HEK293 (cell line): ENCODE data around the gene DSCAML1.
A peak's percentile ranks its signal among the peaks of the same experiment; 100 is the strongest.

Experiments
- CTCF ChIA-PET: fragments of 350-600 bp; formaldehyde crosslinking; extraction: SDS; loops from one replicate; lab custom pipeline; 2021; ENCODE audit warnings: antibody characterized with exemption; lab: Yijun Ruan, JAX
- POLR2A ChIA-PET: fragments of 300-600 bp; formaldehyde crosslinking; extraction: SDS; loops from one replicate; lab custom pipeline; 2020; ENCODE audit warnings: antibody characterized with exemption, inconsistent platforms; lab: Yijun Ruan, JAX
- H3K27ac ChIP-seq: fragments of 200-500 bp; sonication (Bioruptor generic); 2 replicates; pipeline ENCODE4 v1.5.1; 2014; ENCODE audit warnings: low read depth, low read length, control low read depth, inconsistent platforms; ENCODE audit errors: extremely low read depth
- H3K36me3 ChIP-seq, 2 experiments: fragments of 200-500 bp in 1 of 2; sonication (Bioruptor generic) in 1 of 2; 1 replicate in 1 of 2; 2 replicates in 1 of 2; pipeline ENCODE4 v1.5.1; 2014 to 2017; ENCODE audit warnings: inconsistent platforms in 2 of 2, low read length in 2 of 2; ENCODE audit not compliant: control insufficient read depth in 2 of 2, insufficient read depth in 1 of 2
- H3K4me1 ChIP-seq: fragments of 200-500 bp; sonication (Bioruptor generic); 2 replicates; pipeline ENCODE4 v1.5.1; 2014; ENCODE audit warnings: mild to moderate bottlenecking, low read length, inconsistent platforms; ENCODE audit not compliant: control insufficient read depth, insufficient read depth
- H3K4me3 ChIP-seq: 2 replicates; pipeline ENCODE4 v1.5.1; 2011; ENCODE audit warnings: low read depth, mild to moderate bottlenecking, control low read depth, low read length, moderate library complexity
- H3K9me3 ChIP-seq: fragments of 200-500 bp; sonication (Bioruptor generic); 2 replicates; pipeline ENCODE4 v1.5.1; 2014; ENCODE audit warnings: low read depth, low read length, inconsistent platforms; ENCODE audit not compliant: control insufficient read depth, insufficient read depth
- BCL11A ChIP-seq: fragments of 450-650 bp; formaldehyde crosslinking; IDR thresholded peaks from 2 replicates; pipeline ENCODE4 v1.5.1; 2016; ENCODE audit warnings: low read depth, missing biosample characterization, missing genetic modification characterization
- FEZF1 ChIP-seq: fragments of 450-650 bp; formaldehyde crosslinking; IDR thresholded peaks from 2 replicates; pipeline ENCODE4 v1.5.1; 2016; ENCODE audit warnings: missing biosample characterization, missing genetic modification characterization
- GLIS1 ChIP-seq: fragments of 450-650 bp; formaldehyde crosslinking; IDR thresholded peaks from 2 replicates; pipeline ENCODE4 v1.5.1; 2016; ENCODE audit warnings: missing biosample characterization, missing genetic modification characterization
- KLF10 ChIP-seq: fragments of 450-650 bp; IDR thresholded peaks from 2 replicates; pipeline ENCODE4 v1.5.1; 2018; ENCODE audit warnings: missing biosample characterization, mild to moderate bottlenecking, missing genetic modification characterization
- SP7 ChIP-seq: fragments of 450-650 bp; formaldehyde crosslinking; IDR thresholded peaks from 2 replicates; pipeline ENCODE4 v1.5.1; 2016; ENCODE audit warnings: missing biosample characterization, missing genetic modification characterization
- WT1 ChIP-seq: fragments of 450-650 bp; formaldehyde crosslinking; IDR thresholded peaks from 2 replicates; pipeline ENCODE4 v1.5.1; 2016; ENCODE audit warnings: missing biosample characterization, missing genetic modification characterization
- ZBTB20 ChIP-seq: fragments of 450-650 bp; formaldehyde crosslinking; IDR thresholded peaks from 2 replicates; pipeline ENCODE4 v1.5.1; 2016; ENCODE audit warnings: missing biosample characterization, missing genetic modification characterization
- ZBTB8A ChIP-seq: fragments of 450-650 bp; formaldehyde crosslinking; IDR thresholded peaks from 2 replicates; pipeline ENCODE4 v1.5.1; 2016; ENCODE audit warnings: missing biosample characterization, missing genetic modification characterization
- ZFP69B ChIP-seq: fragments of 450-650 bp; formaldehyde crosslinking; IDR thresholded peaks from 2 replicates; pipeline ENCODE4 v1.5.1; 2016; ENCODE audit warnings: missing biosample characterization, missing genetic modification characterization
- ZIC2 ChIP-seq: fragments of 450-650 bp; formaldehyde crosslinking; IDR thresholded peaks from 2 replicates; pipeline ENCODE4 v1.5.1; 2016; ENCODE audit warnings: missing biosample characterization, missing genetic modification characterization
- ZNF114 ChIP-seq: fragments of 450-650 bp; formaldehyde crosslinking; IDR thresholded peaks from 2 replicates; pipeline ENCODE4 v1.5.0; 2017; ENCODE audit warnings: missing biosample characterization, missing genetic modification characterization
- ZNF132 ChIP-seq: fragments of 450-650 bp; formaldehyde crosslinking; IDR thresholded peaks from 2 replicates; pipeline ENCODE4 v1.5.1; 2017; ENCODE audit warnings: missing biosample characterization, missing genetic modification characterization, borderline replicate concordance
- ZNF2 ChIP-seq: fragments of 450-650 bp; formaldehyde crosslinking; IDR thresholded peaks from 2 replicates; pipeline ENCODE4 v1.5.1; 2016; ENCODE audit warnings: missing biosample characterization, missing genetic modification characterization
- ZNF335 ChIP-seq: fragments of 450-650 bp; formaldehyde crosslinking; conservative IDR thresholded peaks from 2 replicates; pipeline ENCODE4 v1.5.1; 2016; ENCODE audit warnings: missing biosample characterization, missing genetic modification characterization
- ZNF398 ChIP-seq: fragments of 450-650 bp; formaldehyde crosslinking; IDR thresholded peaks from 2 replicates; pipeline ENCODE4 v1.5.1; 2017; ENCODE audit warnings: missing biosample characterization, missing genetic modification characterization
- ZNF423 ChIP-seq: fragments of 450-650 bp; formaldehyde crosslinking; IDR thresholded peaks from 2 replicates; pipeline ENCODE4 v1.5.1; 2016; ENCODE audit warnings: missing biosample characterization, missing genetic modification characterization
- ZNF600 ChIP-seq: fragments of 450-650 bp; formaldehyde crosslinking; IDR thresholded peaks from 2 replicates; pipeline ENCODE4 v1.5.1; 2016; ENCODE audit warnings: missing biosample characterization, missing genetic modification characterization
- ZNF626 ChIP-seq: fragments of 450-650 bp; sonication (Bioruptor Pico); formaldehyde crosslinking; IDR thresholded peaks from 2 replicates; pipeline ENCODE4 v1.5.1; 2018; ENCODE audit warnings: missing biosample characterization, missing genetic modification characterization, inconsistent platforms
- ZNF654 ChIP-seq: fragments of 450-650 bp; formaldehyde crosslinking; IDR thresholded peaks from 2 replicates; pipeline ENCODE4 v1.5.1; 2016; ENCODE audit warnings: low read depth, missing biosample characterization, missing genetic modification characterization
- ZNF658 ChIP-seq: fragments of 450-650 bp; formaldehyde crosslinking; IDR thresholded peaks from 2 replicates; pipeline ENCODE4; 2016; ENCODE audit warnings: missing biosample characterization, missing genetic modification characterization
- ZNF830 ChIP-seq: fragments of 450-650 bp; IDR thresholded peaks from 2 replicates; pipeline ENCODE4 v1.5.0; 2018; ENCODE audit warnings: missing biosample characterization, missing genetic modification characterization, low read depth, mild to moderate bottlenecking, moderate library complexity
- ZXDB ChIP-seq: fragments of 450-650 bp; formaldehyde crosslinking; IDR thresholded peaks from 2 replicates; pipeline ENCODE4 v1.5.1; 2016; ENCODE audit warnings: missing biosample characterization, missing genetic modification characterization
- TF ChIP-seq, protein P1 (sequence below): fragments of 450-650 bp; formaldehyde crosslinking; conservative IDR thresholded peaks from 2 replicates; pipeline ENCODE4 v1.5.1; 2016; ENCODE audit warnings: low read depth, missing biosample characterization, missing genetic modification characterization
- TF ChIP-seq, protein P2 (sequence below): fragments of 450-650 bp; formaldehyde crosslinking; IDR thresholded peaks from 2 replicates; pipeline ENCODE4 v1.5.1; 2016; ENCODE audit warnings: missing biosample characterization, missing genetic modification characterization
- TF ChIP-seq, protein P3 (sequence below): fragments of 450-650 bp; formaldehyde crosslinking; IDR thresholded peaks from 2 replicates; pipeline ENCODE4 v1.5.1; 2016; ENCODE audit warnings: missing biosample characterization, missing genetic modification characterization

DSCAML1 gene

DNA sequence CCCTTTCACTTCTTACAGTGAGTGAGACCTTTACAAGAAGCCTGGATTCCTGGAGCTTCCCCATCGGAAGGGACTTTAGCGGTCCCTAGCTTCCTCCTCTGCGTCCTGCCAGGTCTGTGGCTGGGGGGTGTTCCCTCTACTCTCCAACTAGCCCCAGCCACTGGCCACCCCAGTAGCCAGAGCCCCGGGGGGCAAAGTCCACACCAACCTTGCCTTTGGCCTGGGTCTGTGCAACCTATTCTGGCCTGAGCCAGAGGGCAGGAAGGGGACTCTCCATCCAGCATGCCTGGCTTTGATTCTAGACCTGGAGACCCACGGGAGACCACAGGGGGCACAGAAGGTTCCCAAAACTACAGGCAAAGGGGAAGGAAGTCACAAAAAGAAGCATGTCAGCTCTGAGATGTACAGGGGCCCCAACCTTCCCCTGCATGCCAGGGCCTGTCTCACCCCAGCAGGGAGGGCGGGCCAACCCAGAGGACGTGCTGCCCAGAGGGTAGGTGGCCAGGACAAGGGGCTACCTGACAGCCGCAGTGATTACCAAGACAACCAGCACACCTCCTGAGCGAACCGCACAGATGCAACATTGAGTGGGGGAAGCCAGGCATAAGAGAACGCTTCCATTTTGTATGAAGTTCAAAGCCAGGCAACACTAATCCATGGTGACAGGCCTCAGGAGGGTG lies 52.4 kb downstream of the DSCAML1 start:
- CTCF ChIA-PET: no interaction called here
- H3K4me1 ChIP-seq: no peaks in the 10 kb centered on the region
- H3K27ac ChIP-seq: no peak overlapping the region
- TF ChIP-seq ZFP69B (no peak), ZNF335 (tag by site-specific recombination) (no peak), ZNF114 (no peak), BCL11A (tag by site-specific recombination) (no peak), ZNF132 (no peak), ZNF658 (tag by site-specific recombination) (no peak), ZNF654 (tag by site-specific recombination) (no peak), FEZF1 (tag by site-specific recombination) (no peak), KLF10 (tag by site-specific recombination) (no peak)
- TF ChIP-seq, protein P1, sequence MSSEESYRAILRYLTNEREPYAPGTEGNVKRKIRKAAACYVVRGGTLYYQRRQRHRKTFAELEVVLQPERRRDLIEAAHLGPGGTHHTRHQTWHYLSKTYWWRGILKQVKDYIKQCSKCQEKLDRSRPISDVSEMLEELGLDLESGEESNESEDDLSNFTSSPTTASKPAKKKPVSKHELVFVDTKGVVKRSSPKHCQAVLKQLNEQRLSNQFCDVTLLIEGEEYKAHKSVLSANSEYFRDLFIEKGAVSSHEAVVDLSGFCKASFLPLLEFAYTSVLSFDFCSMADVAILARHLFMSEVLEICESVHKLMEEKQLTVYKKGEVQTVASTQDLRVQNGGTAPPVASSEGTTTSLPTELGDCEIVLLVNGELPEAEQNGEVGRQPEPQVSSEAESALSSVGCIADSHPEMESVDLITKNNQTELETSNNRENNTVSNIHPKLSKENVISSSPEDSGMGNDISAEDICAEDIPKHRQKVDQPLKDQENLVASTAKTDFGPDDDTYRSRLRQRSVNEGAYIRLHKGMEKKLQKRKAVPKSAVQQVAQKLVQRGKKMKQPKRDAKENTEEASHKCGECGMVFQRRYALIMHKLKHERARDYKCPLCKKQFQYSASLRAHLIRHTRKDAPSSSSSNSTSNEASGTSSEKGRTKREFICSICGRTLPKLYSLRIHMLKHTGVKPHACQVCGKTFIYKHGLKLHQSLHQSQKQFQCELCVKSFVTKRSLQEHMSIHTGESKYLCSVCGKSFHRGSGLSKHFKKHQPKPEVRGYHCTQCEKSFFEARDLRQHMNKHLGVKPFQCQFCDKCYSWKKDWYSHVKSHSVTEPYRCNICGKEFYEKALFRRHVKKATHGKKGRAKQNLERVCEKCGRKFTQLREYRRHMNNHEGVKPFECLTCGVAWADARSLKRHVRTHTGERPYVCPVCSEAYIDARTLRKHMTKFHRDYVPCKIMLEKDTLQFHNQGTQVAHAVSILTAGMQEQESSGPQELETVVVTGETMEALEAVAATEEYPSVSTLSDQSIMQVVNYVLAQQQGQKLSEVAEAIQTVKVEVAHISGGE (tag by site-specific recombination): no peak
- TF ChIP-seq, protein P2, sequence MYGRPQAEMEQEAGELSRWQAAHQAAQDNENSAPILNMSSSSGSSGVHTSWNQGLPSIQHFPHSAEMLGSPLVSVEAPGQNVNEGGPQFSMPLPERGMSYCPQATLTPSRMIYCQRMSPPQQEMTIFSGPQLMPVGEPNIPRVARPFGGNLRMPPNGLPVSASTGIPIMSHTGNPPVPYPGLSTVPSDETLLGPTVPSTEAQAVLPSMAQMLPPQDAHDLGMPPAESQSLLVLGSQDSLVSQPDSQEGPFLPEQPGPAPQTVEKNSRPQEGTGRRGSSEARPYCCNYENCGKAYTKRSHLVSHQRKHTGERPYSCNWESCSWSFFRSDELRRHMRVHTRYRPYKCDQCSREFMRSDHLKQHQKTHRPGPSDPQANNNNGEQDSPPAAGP (tag by site-specific recombination): no peak
- TF ChIP-seq, protein P3, sequence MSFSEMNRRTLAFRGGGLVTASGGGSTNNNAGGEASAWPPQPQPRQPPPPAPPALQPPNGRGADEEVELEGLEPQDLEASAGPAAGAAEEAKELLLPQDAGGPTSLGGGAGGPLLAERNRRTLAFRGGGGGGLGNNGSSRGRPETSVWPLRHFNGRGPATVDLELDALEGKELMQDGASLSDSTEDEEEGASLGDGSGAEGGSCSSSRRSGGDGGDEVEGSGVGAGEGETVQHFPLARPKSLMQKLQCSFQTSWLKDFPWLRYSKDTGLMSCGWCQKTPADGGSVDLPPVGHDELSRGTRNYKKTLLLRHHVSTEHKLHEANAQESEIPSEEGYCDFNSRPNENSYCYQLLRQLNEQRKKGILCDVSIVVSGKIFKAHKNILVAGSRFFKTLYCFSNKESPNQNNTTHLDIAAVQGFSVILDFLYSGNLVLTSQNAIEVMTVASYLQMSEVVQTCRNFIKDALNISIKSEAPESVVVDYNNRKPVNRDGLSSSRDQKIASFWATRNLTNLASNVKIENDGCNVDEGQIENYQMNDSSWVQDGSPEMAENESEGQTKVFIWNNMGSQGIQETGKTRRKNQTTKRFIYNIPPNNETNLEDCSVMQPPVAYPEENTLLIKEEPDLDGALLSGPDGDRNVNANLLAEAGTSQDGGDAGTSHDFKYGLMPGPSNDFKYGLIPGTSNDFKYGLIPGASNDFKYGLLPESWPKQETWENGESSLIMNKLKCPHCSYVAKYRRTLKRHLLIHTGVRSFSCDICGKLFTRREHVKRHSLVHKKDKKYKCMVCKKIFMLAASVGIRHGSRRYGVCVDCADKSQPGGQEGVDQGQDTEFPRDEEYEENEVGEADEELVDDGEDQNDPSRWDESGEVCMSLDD: no peak
- TF ChIP-seq, all 188 proteins: peak for 0
- Histone ChIP-seq H3K9me3 (no peaks in the 10 kb centered on the region), H3K36me3 (no peaks in the 10 kb centered on the region), H3K4me3 (no peak overlapping the region)
- POLR2A ChIA-PET: no interaction called here

- Histone ChIP-seq H3K9me3 (no peaks in the 10 kb centered on the region), H3K4me3 (no peak overlapping the region), H3K27ac (no peak overlapping the region), H3K4me1 (no peaks in the 10 kb centered on the region), H3K36me3 (no peaks in the 10 kb centered on the region)
- POLR2A ChIA-PET: no interaction called here
- CTCF ChIA-PET: interaction anchor here (0.7 to 1.9 kb wide), 2 partner anchors 317 to 328 kb away, joined by 3 to 5 read pairs; no protein-coding TSS in a partner anchor
- peak; percentile 66 for TF ChIP-seq GLIS1
- no peak for TF ChIP-seq ZNF830
- TF ChIP-seq ZBTB20: peak; percentile 38; the same call in 1 of the 2 replicates
- TF ChIP-seq SP7 (tag by site-specific recombination): 0 out of 2 replicates have a peak, but pooled peaks have one; percentile 27
- no peak for TF ChIP-seq ZXDB
- 0 out of 2 replicates have a peak, but pooled peaks have one; percentile 21 for TF ChIP-seq ZNF600 (tag by site-specific recombination)
- peak; percentile 95 for TF ChIP-seq ZIC2 (tag by site-specific recombination)
- no peak for TF ChIP-seq ZNF626 (tag by site-specific recombination)
- TF ChIP-seq ZNF2: no peak
- no peak for TF ChIP-seq WT1
- TF ChIP-seq ZNF423 (tag by site-specific recombination): peak; percentile 32; the same call in 1 of the 2 replicates
- 0 out of 2 replicates have a peak, but pooled peaks have one; percentile 18 for TF ChIP-seq ZBTB8A (tag by site-specific recombination)
- peak; percentile 12; the same call in 1 of the 2 replicates for TF ChIP-seq ZNF398 (tag by site-specific recombination)
These were observed 53.7 kb downstream of the DSCAML1 start for GRCh38 chr11:117743121-117743815.
